Panc1 (cell line): ENCODE data around the gene ALS2CL. TPM values are rescaled to one million over a fixed set of nuclear protein-coding genes. Genes with fewer than 3 reads are reported as not detected.

Experiments
- ATAC-seq: fragments of 200-7000 bp; cut with Tn5 transposase; 2 replicates; pipeline ENCODE4 v1.9.1; 2020; ENCODE audit warnings: mild to moderate bottlenecking, moderate library complexity
- BruUV-seq: library from RNA; stranded (reverse); fragments of 400-500 nt; replicated peaks from 2 replicates; lab custom pipeline; 2021; lab: Mats Ljungman, UMichigan
- CTCF ChIA-PET: fragments of 300-600 bp; sonication (Branson Sonifier 250); formaldehyde crosslinking; loops from one replicate; lab custom pipeline; 2022; ENCODE audit warnings: antibody characterized with exemption; lab: Charles Lee
- POLR2A ChIA-PET: fragments of 300-600 bp; sonication (Branson Sonifier 250); formaldehyde crosslinking; loops from one replicate; lab custom pipeline; 2022; ENCODE audit warnings: antibody characterized with exemption; lab: Charles Lee
- DNase-seq: peaks from one replicate; pipeline ENCODE4 v3.0.0-alpha.2; 2010; ENCODE audit warnings: low read depth, low spot score
- H3K27ac ChIP-seq: 2 replicates; pipeline ENCODE4 v1.5.1; 2011; ENCODE audit warnings: mild to moderate bottlenecking, low read length, inconsistent platforms
- H3K27me3 ChIP-seq: fragments of 200-500 bp; sonication (Bioruptor generic); 2 replicates; pipeline ENCODE4 v1.6.0; 2014; ENCODE audit warnings: low read length, inconsistent platforms; ENCODE audit not compliant: control insufficient read depth, insufficient read depth
- H3K36me3 ChIP-seq: fragments of 200-500 bp; sonication (Bioruptor generic); 2 replicates; pipeline ENCODE4 v1.5.1; 2014; ENCODE audit warnings: inconsistent platforms, mild to moderate bottlenecking, low read length, moderate library complexity; ENCODE audit not compliant: control insufficient read depth, insufficient read depth
- H3K4me1 ChIP-seq: 2 replicates; pipeline ENCODE4 v1.5.1; 2011; ENCODE audit warnings: inconsistent platforms, mild to moderate bottlenecking, low read length, moderate library complexity; ENCODE audit not compliant: control insufficient read depth, insufficient read depth
- H3K4me3 ChIP-seq, 2 experiments: 2 replicates each; pipeline ENCODE4 v1.5.1; 2011 to 2012; ENCODE audit warnings: low read depth in 2 of 2, low read length in 2 of 2, mild to moderate bottlenecking in 2 of 2, inconsistent platforms in 1 of 2, moderate library complexity in 1 of 2
- H3K9me3 ChIP-seq: fragments of 200-500 bp; sonication (Bioruptor generic); 2 replicates; pipeline ENCODE4 v1.5.1; 2014; ENCODE audit warnings: low read depth, mild to moderate bottlenecking, inconsistent platforms, low read length, moderate library complexity; ENCODE audit not compliant: control insufficient read depth, insufficient read depth
- POLR2AphosphoS5 ChIP-seq: IDR thresholded peaks from 2 replicates; pipeline ENCODE4 v1.6.1; 2012; ENCODE audit warnings: mild to moderate bottlenecking, low read depth, low read length, moderate library complexity
- SIN3A ChIP-seq: IDR thresholded peaks from 2 replicates; pipeline ENCODE4 v1.6.1; 2012; ENCODE audit warnings: low read depth, mild to moderate bottlenecking, low read length, moderate library complexity, borderline replicate concordance; ENCODE audit not compliant: insufficient read depth
- TCF7L2 ChIP-seq: IDR thresholded peaks from 2 replicates; pipeline ENCODE4 v1.6.1; 2011; ENCODE audit warnings: mild to moderate bottlenecking, low read depth, low read length, inconsistent platforms
- in situ Hi-C: cut with HindIII; loops from 2 replicates; pipeline ENCODE4 v1.10.0; 2016; ENCODE audit warnings: low sequenced_read_pairs, low pct_unique_long_range_greater_than_20kb
- intact Hi-C: fragments of 100-400 bp; cut with micrococcal nuclease; formaldehyde crosslinking; loops from one replicate; pipeline ENCODE4 v1.10.0; 2022; ENCODE audit not compliant: unreplicated experiment
- total RNA-seq: library from RNA; stranded (reverse); gene quantifications from one replicate; pipeline ENCODE4 v1.2.1, GENCODE V29; 2021; ENCODE audit not compliant: unreplicated experiment
- TF ChIP-seq, protein P1 (sequence below): fragments of 450-650 bp; IDR thresholded peaks from 2 replicates; pipeline ENCODE4 v1.5.1; 2017; ENCODE audit warnings: mild to moderate bottlenecking
- TF ChIP-seq, protein P2 (sequence below), 2 experiments: IDR thresholded peaks; 2 replicates each; pipeline ENCODE4 v1.6.1; 2011 to 2012; ENCODE audit warnings: low read depth in 2 of 2, control low read depth in 1 of 2, low read length in 1 of 2, mild to moderate bottlenecking in 1 of 2, moderate library complexity in 1 of 2; ENCODE audit not compliant: insufficient read depth in 1 of 2

ALS2CL gene
- total RNA-seq, 1 experiment from 2014 or later: 2.7 TPM

DNA sequence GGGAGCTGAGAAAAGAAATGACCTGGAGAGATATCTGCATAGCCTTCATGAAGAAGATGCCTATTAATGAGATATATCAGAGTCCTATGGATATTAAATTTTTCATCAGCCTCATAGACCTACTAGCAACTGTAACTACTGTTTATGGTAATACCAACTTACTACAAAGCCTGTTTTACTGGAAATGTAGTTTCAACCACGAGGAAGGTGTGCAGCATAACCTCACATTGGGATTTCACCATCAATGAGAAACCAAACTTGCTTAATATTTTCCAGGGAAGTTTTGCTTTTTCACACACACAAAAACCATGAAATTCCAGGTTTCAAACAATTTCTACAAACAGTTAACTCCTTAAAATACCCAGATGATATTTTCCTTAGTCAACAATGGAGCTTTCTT lies 49.8 kb downstream of the ALS2CL start:
- intact Hi-C loops: no loop called here
- ATAC-seq (no peak), DNase-seq (no peak)
- Histone ChIP-seq H3K9me3 (no peaks in the 10 kb centered on the region), H3K4me3 (no peak overlapping the region), H3K27me3 (no peaks in the 10 kb centered on the region), H3K36me3 (no peaks in the 10 kb centered on the region), H3K27ac (no peak overlapping the region), H3K4me1 (no peaks in the 10 kb centered on the region)
- ChIA-PET CTCF (no interaction called here), POLR2A (no interaction called here)
- in situ Hi-C loops: no loop called here
- TF ChIP-seq, protein P1, sequence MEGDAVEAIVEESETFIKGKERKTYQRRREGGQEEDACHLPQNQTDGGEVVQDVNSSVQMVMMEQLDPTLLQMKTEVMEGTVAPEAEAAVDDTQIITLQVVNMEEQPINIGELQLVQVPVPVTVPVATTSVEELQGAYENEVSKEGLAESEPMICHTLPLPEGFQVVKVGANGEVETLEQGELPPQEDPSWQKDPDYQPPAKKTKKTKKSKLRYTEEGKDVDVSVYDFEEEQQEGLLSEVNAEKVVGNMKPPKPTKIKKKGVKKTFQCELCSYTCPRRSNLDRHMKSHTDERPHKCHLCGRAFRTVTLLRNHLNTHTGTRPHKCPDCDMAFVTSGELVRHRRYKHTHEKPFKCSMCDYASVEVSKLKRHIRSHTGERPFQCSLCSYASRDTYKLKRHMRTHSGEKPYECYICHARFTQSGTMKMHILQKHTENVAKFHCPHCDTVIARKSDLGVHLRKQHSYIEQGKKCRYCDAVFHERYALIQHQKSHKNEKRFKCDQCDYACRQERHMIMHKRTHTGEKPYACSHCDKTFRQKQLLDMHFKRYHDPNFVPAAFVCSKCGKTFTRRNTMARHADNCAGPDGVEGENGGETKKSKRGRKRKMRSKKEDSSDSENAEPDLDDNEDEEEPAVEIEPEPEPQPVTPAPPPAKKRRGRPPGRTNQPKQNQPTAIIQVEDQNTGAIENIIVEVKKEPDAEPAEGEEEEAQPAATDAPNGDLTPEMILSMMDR: no peak
- no peak for TF ChIP-seq TCF7L2
- BruUV-seq: no TSS peak

DNA sequence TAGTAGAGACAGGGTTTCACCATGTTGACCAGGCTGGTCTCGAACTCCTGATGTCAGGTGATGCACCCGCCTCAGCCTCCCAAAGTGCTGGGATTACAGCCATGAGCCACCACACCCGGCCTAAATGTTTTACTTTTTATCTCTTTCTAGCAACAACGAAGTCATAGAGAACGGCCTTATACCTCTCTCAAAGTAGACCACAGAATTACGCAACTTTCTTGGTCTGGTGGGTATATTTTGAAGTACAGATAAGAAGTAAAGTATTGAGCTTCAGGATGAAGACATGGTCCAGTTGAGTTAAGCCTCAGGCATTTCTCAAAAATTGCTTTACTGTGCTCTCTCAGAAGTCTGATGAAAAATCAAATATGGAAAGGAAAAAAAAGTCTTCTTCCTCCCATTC lies 50.5 kb downstream of the ALS2CL start:
- Histone ChIP-seq H3K27me3 (no peaks in the 10 kb centered on the region), H3K9me3 (no peaks in the 10 kb centered on the region), H3K4me1 (no peaks in the 10 kb centered on the region), H3K4me3 (no peak overlapping the region), H3K27ac (no peak overlapping the region), H3K36me3 (no peaks in the 10 kb centered on the region)
- ATAC-seq: no peak
- BruUV-seq: no TSS peak
- in situ Hi-C loops: no loop called here
- intact Hi-C loops: no loop called here
- POLR2A ChIA-PET: no interaction called here
- CTCF ChIA-PET: no interaction called here
- DNase-seq: no peak
- TF ChIP-seq, protein P1: no peak
- TF ChIP-seq, protein P2, sequence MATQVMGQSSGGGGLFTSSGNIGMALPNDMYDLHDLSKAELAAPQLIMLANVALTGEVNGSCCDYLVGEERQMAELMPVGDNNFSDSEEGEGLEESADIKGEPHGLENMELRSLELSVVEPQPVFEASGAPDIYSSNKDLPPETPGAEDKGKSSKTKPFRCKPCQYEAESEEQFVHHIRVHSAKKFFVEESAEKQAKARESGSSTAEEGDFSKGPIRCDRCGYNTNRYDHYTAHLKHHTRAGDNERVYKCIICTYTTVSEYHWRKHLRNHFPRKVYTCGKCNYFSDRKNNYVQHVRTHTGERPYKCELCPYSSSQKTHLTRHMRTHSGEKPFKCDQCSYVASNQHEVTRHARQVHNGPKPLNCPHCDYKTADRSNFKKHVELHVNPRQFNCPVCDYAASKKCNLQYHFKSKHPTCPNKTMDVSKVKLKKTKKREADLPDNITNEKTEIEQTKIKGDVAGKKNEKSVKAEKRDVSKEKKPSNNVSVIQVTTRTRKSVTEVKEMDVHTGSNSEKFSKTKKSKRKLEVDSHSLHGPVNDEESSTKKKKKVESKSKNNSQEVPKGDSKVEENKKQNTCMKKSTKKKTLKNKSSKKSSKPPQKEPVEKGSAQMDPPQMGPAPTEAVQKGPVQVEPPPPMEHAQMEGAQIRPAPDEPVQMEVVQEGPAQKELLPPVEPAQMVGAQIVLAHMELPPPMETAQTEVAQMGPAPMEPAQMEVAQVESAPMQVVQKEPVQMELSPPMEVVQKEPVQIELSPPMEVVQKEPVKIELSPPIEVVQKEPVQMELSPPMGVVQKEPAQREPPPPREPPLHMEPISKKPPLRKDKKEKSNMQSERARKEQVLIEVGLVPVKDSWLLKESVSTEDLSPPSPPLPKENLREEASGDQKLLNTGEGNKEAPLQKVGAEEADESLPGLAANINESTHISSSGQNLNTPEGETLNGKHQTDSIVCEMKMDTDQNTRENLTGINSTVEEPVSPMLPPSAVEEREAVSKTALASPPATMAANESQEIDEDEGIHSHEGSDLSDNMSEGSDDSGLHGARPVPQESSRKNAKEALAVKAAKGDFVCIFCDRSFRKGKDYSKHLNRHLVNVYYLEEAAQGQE (IDR thresholded peaks at IDR 0.05; ENCODE audit: insufficient read depth in 1 of 2, low read depth in 2 of 2, low read length in 1 of 2): no peak
- TF ChIP-seq TCF7L2: no peak

DNA sequence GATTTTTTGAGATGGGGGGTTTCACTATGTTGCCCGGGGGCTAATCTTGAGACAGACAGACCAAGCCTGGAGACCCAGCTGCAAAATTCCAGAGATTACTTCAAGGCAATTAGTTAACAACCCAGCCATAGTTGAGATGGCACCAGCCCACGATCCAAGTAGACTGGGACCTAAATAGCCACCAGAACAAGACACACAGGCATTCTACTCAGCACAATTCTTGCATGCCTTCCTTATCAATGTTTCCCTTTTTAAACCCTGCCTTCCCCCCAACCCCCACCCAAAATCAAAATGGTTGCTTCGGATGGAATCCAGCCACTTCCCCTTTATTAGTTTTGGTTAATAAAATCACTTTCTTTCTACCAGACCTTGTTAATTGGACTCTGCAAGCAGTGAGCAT lies 52.6 kb downstream of the ALS2CL start:
- no peak overlapping the region for H3K27ac ChIP-seq
- H3K36me3 ChIP-seq: no peaks in the 10 kb centered on the region
- TF ChIP-seq SIN3A: no peak
- no peak for TF ChIP-seq TCF7L2
- TF ChIP-seq, protein P1: no peak
- TF ChIP-seq, protein P2 (IDR thresholded peaks at IDR 0.05; ENCODE audit: insufficient read depth in 1 of 2, low read depth in 2 of 2, low read length in 1 of 2): no peak
- no peak for TF ChIP-seq POLR2AphosphoS5
- H3K27me3 ChIP-seq: no peaks in the 10 kb centered on the region
- no peak overlapping the region for H3K4me3 ChIP-seq
- H3K4me1 ChIP-seq: no peaks in the 10 kb centered on the region
- ATAC-seq (no peak), DNase-seq (no peak)
- H3K9me3 ChIP-seq: no peaks in the 10 kb centered on the region
- intact Hi-C loops: no loop called here
- BruUV-seq: no TSS peak
- in situ Hi-C loops: no loop called here
- ChIA-PET CTCF (no interaction called here), POLR2A (no interaction called here)
